Islet precursor cell (in vitro differentiated cells): Measurements from ENCODE around the gene DNAL1.

ENCODE experiments used
- DNase-seq: peaks from one replicate; pipeline ENCODE4 v3.0.0-alpha.2; 2018

Gene DNAL1

GRCh38 chr14:73710737-73711136, 66.0 kb downstream of the DNAL1 start:
- DNase-seq, result peak; percentile 45

GRCh38 chr14:73712071-73712506, 67.3 kb downstream of the DNAL1 start:
- DNase-seq, result peak; percentile 28

DNA sequence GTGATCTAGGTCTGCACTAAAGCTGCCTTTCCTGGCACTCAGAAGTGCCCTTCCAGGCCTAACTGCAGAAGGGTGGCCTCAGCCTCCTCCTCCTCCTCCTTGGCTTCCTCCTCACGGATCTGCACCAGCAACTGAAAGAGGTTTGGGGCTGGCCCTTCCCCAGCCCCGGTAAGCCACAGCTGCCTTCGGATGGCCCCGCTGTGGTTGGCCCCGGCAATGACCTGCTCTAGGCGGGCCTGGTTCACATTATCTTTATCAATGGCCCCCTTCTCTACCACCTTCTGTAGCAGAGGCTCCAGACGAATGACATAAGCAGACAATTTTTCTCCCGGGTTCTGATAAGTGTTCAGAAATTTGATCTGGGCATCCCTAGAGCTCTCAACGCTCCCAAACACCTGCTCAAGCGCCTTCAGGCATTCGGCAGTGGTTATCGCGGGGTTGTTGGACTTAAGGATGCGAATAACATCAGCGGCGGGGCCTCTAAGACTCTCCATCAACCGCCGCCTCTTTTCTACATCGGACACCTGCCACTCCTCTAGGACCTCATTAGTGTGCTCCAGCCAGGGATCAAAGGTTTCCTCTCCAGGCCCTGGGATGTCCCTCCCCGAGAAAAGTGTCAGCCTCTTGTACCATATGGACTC, 67.9 kb downstream of the DNAL1 start:
- peak; percentile 54 for DNase-seq

DNA sequence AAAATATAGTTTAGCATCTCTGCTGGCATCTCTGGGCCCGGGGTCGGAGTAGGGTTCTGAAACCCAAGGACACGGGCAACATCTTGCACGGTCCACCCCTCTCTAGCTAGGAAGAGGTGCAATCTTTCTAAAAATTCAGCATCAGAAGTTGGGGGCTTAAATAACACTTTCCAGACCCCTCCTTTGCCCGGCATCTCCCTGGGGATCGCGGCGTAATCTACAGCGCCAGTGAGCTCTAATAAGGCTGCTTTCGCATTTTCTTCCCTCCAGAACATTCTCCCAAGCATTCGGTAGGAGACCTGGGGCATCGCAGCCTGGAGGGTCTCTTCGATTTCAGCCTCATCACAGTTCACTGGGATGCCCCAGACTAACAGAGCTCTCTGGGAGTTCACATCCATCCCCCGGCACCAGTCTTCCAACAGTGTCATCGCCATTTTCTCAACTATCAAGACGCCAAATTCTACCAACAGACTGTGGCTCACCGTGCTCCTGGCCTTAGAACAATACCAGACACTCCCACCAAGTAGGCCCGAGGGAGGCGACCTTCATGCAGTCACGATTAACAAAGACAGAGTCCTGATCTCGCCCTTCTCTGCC, 68.5 kb downstream of the DNAL1 start:
- DNase-seq, result no peak

DNA sequence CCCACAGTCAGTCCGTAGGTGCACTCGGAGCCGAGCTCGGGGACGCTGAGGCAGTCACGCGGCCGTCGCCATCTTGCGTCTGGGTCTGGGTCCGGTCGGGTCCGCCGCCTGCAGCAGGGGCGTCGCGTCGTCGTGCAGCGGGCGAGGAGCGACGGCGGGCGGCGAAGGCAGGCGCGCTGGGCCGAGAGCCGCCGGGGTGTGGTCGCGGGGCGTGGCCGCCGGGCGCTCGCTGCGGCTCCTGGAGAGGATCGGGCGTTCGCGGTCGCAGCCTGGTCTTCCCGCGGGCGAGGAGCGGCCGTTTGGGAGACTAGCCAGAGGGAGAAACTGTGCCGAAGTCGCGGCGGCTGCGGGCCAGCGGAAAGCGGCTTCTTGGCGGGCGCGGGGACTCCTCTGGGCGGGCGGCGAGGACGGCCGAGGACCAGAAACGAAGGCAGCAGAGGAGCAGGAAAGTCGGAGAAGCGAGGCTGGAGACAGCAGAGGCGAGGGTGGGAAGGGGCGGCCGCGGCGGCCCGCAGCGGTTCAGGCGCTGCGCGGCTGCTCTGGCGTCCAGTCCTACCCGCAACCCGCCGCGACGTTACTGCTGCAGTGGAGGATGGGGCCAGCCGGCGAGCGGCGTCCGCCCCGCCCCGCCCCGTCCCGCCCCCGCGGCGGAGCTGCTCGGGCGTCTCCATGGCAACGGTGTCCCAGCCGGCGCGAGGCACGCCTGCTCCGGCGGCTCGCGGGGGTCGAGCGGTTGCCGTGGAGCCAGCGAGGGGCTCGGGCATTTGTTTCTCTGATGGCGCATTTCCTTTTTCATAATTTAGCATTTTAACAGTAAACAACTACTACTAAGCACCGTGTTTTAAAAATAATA, 69.2 kb downstream of the DNAL1 start, which contains the start of gene PNMA1:
Gene PNMA1 (minus strand): TSS at position 582 of the 853 bp plus-strand sequence. CDS start 745 bp downstream, outside the sequence.
- peak; percentile 93 for DNase-seq

DNA sequence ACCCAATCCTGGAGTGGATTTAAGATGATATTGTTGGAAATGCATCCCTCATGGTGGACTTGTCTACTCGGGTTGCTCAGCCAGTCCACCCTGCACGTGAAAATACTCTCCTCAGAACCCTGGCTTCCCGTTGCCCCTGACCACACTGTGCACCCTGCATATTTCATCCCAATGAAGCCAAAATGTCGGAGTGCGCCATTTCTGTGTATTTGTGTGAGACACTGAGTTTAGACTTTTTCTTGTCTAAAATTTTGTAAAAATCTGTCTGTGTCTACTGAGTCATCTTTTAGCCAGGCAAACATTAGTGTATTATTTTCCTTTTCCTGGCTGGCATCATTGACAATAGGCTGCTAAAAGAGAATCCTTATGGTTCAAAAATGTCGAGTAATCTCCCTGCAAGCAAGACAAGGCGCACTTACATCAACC, 69.9 kb downstream of the DNAL1 start:
- DNase-seq, result no peak

DNA sequence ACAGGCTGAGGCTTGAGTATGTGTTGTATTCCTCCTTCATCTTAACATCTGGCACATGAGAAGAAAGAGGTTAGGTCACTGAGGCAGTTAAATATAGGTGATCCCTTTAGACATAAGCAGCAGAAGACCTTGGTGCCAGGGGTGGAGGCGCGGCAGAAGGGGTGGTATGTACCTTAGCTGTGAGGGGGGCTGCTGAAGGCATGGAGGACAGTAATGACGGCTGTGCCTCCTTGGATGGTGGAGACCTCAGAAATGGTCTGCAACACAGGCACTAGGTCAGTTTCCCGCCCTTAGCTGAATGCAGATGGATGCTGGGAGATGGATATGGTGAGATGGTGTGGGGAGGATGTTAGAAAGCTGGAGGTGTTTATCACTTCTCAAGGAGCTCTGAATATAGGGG, 70.9 kb downstream of the DNAL1 start:
- peak; percentile 29 for DNase-seq

- peak; percentile 53 for DNase-seq
Observed at GRCh38 chr14:73717266-73717665, 72.5 kb downstream of the DNAL1 start.

GRCh38 chr14:73717711-73718417, 73.1 kb downstream of the DNAL1 start:
- DNase-seq, result peak; percentile 82

GRCh38 chr14:73718418-73719251, 73.8 kb downstream of the DNAL1 start:
- peak; percentile 67 for DNase-seq

GRCh38 chr14:73719361-73719760, 74.6 kb downstream of the DNAL1 start:
- peak; percentile 40 for DNase-seq

GRCh38 chr14:73719791-73720190, 75.0 kb downstream of the DNAL1 start:
- peak; percentile 42 for DNase-seq

GRCh38 chr14:73720636-73721035, 75.8 kb downstream of the DNAL1 start:
- DNase-seq, result peak; percentile 56

DNA sequence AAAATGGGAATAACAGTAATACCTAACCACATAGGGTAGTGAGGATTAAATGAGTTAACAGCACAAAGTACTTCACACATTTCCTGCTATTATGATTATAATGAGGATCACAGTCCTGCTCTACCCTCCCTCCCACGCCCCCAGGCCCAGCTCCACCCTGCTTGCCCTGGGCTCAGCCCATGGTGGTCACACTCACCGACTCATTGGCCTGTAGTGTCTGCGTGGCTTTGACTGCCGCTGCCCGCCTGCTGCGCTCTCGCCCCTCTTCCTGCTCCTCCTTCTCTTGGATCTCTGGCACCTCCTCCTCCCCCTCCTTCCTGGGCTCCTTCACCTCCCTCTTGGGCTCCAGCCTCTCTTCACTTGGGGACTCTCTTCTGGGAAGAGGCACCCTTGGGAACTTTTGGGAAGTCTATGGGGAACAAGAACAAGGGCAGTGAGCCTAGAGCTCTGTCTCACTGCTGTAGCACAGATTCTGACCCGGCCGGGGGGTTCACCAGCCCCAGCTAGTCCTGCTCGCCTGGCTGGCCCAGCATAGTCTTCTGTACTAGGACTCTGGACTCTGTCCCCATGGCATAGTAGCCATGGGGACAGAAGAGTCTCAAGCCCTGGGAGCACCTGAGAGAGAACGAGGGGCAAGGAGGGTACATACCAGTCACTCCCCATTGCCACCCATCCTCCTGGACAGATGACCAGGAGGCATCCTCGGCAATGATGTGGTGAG, 76.5 kb downstream of the DNAL1 start:
- DNase-seq, result peak; percentile 50

GRCh38 chr14:73722581-73722980, 77.8 kb downstream of the DNAL1 start:
- DNase-seq, result peak; percentile 46

- DNase-seq, result no peak
Observed at GRCh38 chr14:73723406-73723796, 78.6 kb downstream of the DNAL1 start.

DNA sequence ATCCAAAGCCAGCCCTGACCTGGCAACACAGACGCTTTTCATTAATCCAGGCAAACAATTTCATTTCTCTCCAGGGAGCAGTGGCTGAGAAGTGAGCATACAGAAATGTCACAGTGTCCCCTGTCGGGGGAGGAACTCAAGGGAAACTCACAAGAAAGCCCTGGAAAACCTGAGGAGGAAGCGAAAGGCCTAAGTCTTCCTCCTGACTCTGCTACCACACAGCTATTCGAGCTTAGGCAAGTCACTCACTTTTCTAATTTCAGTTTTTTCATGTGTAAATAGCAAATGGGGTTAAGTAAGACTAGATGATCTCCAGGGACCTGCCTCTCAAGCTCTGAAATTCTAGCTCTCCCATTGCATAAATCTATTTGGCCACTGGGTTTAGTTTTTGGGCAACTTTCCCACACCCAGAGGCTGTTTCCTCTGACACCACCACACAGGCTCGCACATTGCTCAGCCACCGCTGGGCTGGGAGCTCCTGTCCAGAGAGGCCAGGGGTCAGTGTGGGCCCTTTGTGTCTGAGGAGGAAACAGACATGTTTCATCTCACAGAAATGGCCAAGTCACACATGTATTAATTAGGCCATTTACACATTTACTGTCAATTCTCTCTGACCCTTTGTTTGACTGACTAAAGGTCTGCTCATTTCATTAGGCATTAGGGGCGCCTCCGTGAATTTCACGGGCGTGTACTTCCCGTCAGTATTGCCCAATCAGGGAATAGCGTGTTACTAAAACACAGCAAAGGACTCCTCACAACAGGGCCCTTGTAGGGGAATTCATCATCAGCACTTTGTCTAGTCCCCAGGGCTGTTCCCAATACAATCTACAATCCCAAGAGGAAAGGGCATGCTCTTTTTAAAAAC, 79.2 kb downstream of the DNAL1 start:
- no peak for DNase-seq

DNA sequence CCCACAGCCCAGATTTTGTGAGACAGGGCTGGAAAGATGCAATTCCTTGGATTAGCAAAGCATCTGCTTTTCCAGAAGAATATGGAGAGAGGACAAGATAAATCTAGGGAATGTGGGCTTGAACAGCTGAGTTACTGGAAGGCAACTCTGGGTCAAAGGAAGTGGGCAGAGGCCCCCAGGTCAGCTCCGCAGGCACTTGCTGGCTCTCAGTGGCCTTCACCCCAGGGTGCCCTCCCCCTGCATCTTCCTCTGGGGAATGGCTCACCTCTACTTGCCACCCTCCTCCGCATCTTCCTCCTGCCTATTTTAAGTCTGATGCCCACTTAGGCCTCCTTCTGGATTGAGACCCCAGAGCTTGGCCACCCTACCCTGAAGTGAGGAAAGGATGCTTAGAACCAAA, 79.9 kb downstream of the DNAL1 start:
- no peak for DNase-seq

GRCh38 chr14:73725116-73726024, 80.6 kb downstream of the DNAL1 start:
- DNase-seq, result no peak
